HG02763 (cell line): ENCODE measurements around the gene NDUFS3.
"Not testable (repeated sequence)": the region's sequence is repeated elsewhere in the genome, so short reads cannot be mapped to it uniquely, and the experiment has no call there.

ENCODE experiments used
- ATAC-seq: cut with Tn5 transposase; IDR thresholded peaks from one replicate; pipeline ENCODE4 v1.9.1; 2021; ENCODE audit warnings: mild to moderate bottlenecking, moderate library complexity; ENCODE audit not compliant: unreplicated experiment

Gene NDUFS3

DNA sequence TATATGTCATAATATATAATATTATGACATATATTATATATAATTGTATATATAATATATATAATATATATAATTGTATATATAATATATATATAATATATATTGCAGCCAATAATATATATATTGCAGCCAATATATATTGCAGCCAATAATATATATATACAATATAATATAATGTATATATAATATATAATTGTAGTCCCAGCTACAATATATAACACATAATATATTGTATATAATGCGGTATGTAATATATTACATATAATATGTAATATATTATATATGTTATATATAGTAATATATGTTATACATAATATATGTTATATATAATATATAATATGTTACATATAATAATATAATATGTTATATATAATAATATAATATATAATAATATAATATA lies 20.2 kb upstream of the NDUFS3 start:
- no peak for ATAC-seq

DNA sequence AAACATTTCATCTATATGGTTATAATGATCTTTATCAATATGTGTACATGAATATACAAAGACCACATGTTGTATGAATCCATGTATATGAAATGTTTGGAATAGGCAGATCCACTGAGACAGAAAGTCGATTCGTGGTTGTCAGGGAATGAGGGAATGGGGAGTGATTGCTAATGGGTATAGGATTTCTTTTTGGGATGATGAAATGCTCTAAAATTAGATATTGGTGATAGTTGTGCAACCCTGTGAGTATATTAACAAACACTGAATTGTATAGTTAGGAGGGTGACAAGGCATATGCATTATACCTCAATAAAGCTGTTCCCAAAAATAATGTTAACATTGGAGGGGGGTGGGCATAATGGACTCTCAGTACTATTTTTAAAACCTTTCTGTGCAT lies 18.4 kb upstream of the NDUFS3 start:
- ATAC-seq = no peak

DNA sequence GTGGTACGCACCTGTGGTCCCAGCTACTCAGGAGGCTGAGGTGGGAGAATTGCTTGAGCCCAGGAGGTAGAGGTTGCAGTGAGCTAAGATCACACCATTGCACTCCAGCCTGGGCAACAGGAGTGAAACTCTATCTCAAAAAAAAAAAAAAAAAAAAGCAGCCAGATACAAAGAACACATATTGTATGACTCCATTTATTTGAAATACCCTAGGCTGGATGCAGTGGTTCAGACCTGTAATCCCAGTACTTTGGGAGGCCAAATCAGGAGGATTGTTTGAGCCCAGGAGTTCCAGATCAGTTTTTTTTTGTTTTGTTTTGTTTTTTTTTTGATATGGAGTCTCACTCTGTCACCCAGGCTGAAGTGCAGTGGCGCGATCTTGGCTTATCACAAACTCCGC lies 16.5 kb upstream of the NDUFS3 start:
- not testable (repeated sequence) for ATAC-seq

DNA sequence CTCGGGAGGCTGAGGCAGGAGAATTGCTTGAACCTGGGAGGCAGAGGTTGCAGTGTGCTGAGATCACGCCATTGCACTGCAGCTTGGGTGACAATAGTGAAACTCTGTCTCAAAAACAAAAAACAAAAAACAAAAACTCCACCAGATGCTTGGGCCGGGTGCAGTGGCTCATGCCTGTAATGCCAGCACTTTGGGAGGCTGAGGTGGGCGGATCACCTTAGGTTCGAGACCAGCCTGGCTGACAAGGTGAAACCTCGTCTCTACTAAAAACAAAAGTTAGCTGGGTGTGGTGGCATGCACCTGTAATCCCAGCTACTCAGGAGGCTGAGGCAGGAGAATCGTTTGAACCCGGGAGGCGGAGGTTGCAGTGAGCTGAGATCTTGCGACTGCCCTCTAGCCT lies 14.5 kb upstream of the NDUFS3 start:
- not testable (repeated sequence) for ATAC-seq

DNA sequence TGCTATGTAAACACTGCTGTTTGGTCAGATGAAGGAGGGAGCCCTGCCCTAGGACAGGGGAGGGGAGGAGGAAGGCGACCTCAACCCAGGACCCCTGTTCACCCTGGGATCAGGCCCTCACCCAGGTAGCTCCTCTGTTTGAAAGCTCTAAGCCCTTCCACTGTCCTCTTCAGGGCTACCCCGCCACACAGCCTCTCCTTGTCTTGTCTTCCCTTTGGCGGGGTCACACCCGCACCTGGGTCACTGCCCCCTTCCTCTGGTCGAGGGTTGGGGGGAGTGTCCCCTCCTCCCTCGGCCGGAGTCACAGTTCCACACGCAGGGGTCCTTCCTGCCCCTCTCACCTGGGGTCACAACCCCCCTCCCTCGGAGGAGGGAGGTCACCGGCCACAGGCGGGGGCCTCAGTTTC lies 13.9 kb upstream of the NDUFS3 start:
- ATAC-seq = no peak

DNA sequence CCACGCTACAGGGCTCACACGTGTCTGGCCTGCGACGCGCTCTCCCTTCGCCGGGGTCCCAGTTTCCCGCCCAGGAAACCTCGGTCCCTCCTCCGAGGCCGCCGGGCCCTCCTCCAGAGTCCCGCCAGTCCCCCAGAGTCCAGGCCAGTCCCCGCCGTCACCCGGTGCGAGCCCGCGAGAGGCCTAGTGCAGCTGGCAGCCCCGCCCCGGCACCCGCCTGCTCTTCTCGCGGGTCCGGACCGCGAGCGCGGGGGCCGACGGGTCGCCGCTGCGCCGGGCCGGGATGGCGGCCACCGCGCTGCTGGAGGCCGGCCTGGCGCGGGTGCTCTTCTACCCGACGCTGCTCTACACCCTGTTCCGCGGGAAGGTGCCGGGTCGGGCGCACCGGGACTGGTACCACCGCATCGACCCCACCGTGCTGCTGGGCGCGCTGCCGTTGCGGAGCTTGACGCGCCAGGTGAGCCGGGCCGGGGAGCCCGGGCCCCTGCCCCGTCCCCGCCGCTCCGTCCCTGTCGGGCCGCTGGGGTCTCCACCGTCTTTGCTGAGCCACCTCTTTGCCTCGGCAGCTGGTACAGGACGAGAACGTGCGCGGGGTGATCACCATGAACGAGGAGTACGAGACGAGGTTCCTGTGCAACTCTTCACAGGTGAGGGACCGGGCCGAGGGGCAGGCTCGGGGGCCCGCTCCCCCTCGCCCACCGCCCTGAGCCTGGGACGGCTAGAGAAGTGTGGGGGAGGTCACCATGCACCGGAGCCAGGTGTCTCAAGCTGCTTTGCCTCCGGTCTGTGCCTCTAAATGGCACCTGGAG lies 13.3 kb upstream of the NDUFS3 start, which contains the start of gene PTPMT1:
TSS of gene PTPMT1 (plus strand) at position 260 of the 809 bp plus-strand sequence. CDS start at position 284, 24 bp downstream.
- peak; percentile 79 for ATAC-seq

DNA sequence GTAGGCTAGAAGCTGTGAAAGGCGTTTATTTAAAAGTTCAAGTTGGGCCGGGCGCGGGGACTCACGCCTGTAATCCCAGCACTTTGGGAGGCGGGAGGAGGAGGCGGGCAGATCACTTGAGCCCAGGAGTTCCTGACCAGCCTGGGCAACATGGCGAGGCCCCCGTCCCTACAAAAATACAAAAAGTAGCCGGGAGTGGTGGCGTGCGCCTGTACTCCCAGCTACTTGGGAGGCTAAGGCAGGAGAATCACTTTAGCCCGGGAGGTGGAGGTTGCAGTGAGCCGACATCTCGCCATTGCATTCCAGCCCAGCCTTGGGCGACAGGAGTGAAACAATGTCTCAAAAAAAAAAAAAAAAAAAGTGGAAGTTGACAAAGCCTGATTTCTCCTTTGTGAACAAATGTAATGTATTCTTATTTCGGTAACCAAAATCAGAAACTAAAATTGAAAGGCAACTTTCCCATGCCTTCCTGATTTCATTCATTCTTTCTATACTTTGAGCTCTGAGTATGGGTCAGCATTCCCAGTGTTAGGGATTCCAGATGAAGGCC lies 12.7 kb upstream of the NDUFS3 start:
- no peak for ATAC-seq

DNA sequence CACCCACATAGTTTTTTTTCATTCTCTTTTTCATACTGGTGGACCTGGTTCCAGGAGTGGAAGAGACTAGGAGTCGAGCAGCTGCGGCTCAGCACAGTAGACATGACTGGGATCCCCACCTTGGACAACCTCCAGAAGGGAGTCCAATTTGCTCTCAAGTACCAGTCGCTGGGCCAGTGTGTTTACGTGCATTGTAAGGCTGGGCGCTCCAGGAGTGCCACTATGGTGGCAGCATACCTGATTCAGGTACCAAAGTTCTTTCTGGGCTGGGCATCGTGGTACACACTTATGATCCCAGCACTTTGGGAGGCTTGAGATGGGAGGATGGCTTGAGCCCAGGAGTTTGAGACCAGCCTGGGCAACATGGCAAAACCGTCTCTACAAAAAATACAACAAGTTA lies 9.2 kb upstream of the NDUFS3 start:
- no peak for ATAC-seq

DNA sequence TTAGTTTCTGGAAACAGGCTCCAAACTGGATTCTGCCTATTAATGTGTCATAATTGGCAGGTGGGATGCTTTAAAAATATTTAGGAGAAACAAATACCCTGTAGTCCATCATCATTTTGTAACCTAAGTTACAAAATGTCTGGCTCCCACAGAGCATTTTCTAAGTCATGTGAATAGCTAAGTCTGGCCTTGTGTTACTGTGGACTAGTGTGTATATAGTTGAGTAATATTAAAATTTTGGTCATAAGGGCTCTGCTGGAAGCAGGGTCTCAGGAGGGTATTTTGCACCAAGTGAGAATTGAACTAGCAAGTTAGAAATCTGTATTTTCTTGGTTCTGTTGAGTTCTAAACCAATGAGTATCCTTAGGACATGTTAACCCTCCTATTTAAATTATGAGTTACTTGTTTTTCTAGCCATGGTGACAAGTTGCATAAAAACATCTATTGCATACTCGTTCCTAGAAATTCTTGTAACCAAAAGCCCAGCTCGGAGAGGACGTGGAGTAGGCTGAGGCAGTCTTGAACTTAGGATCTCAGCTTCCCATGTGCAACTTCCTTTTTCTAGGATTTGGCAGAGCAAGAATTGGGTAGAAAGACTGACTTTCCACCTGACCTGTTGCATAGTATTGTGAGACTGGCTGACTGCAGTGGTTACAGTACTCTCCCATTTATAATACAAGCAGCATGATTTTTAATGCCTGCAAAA lies 8.1 kb upstream of the NDUFS3 start:
- ATAC-seq = no peak

DNA sequence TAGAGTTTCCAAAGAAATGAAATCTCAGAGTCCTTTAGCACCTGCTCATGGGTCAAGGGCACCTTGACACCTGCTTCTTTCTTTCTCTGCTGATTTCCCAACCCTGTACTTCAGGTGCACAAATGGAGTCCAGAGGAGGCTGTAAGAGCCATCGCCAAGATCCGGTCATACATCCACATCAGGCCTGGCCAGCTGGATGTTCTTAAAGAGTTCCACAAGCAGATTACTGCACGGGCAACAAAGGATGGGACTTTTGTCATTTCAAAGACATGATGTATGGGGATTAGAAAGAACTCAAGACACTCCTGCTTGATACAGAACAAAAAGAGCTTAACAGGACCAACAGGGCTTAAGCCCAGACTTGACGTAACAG lies 7.5 kb upstream of the NDUFS3 start:
- no peak for ATAC-seq

DNA sequence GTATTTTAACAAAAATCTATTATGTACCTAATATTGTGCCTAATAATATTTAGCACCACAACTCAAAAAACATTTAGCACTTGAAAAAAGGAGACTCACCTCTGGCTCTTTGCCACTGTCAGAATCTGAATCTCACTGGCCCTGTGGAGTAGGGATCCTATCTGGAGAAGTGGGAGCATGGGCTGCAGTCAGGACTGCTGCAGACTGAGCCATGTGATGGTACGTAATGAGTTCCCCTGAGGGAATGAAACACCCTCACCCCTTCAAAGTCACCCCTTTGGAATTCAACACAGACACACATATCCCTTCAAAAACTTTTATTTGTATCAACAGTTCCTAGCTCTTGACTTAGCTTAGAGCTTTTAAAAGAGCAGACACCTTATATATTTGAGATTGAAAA lies 7.0 kb upstream of the NDUFS3 start:
- no peak for ATAC-seq

DNA sequence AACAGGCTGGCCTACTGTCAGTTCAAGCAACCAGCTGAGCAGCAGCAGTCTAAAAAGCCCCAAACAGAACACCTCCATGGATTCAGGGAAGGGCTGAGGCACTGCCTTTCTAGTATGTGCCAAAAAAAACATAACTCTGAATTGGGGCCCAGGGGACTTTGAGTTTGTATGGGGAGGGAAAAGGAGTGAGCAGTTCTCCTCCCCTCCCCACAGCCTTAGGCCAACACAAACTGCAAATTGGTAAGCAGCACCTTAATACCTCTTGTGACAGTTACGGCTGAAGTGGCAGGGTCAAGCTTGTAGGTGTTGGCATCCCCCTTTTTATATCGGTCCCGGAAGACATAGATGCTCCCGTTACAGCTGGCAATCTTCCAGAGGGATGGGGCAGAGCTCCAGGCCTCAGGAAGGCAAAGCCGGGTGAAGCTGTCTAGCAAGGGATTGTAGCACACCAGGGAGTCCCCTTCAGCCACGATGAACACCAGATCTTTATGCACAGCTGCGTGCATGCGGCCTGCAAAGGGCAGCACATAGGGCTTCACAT lies 6.1 kb upstream of the NDUFS3 start:
- no peak for ATAC-seq

GRCh38 chr11:47573321-47573720 lies 5.6 kb upstream of the NDUFS3 start:
- no peak for ATAC-seq

DNA sequence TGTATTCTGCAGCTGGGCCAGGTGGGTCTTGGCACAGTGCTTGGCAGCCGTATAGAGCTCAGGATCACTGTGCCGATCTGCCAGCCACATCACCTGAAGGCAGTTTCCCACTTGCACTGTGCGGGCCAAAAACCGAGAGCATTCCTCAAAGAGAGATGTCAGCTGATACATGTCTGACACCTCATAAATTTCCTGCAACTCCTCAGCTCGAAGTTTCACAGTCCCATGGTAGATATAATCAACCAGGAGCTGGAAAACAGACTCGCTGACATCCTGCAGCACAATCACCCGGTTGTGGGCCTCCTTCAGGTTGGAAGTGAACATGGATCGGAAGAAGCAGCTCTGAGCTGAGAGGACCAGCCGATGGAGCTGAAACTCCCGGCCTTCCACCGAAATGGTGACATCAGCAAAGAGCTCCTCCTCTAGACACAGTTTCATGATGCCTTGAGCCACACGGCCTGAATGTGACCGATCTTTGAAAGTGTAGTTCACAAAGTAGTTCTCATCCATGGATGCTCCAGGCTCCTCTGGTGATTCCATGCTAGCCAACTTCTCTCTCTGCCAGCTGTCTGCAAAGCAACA lies 1.3 kb upstream of the NDUFS3 start:
- no peak for ATAC-seq

GRCh38 chr11:47583844-47584243 lies 5.0 kb downstream of the NDUFS3 start:
- ATAC-seq = no peak

DNA sequence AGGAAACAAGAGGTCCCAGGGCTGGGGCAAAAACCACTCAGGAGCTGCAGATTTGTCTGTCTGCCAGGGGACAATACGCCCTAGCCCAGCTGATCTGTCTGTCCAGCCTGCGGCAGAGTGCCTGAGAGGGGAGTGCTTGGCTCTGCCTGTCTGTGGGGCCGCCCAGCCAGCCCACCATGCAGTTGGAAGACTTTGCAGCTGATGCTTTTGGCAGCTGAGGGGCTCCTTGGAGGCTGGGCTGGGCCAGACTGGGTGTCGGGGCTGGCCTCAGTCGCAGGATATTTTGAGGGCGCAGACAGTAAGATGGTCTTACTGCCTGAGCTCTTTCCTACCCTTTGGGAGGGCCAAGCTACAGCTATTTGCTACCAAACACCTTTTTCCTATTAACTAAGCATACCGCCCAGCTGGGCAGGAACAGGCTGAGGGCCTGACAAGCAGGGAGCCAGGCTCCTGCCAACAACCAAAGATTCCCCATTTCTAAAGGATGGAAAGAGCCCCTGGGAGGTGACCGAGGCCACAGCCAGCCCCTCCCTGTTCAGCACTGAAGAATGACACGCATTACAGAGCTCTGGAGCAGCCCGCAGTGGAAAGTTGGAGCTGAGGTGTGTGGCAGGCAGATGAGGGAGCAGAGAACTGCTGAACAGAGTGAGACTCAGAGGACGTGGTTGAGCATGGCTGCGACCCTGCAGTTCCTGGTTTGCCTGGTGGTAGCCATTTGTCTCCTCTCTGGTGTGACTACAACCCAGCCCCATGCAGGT lies 7.4 kb downstream of the NDUFS3 start, which contains the start of gene FAM180B:
TSS of gene FAM180B (plus strand) at position 581 of the 758 bp plus-strand sequence. CDS start at position 672, 91 bp downstream.
- ATAC-seq = no peak

- ATAC-seq = no peak
Measured at GRCh38 chr11:47587039-47587716, 8.3 kb downstream of the NDUFS3 start.

DNA sequence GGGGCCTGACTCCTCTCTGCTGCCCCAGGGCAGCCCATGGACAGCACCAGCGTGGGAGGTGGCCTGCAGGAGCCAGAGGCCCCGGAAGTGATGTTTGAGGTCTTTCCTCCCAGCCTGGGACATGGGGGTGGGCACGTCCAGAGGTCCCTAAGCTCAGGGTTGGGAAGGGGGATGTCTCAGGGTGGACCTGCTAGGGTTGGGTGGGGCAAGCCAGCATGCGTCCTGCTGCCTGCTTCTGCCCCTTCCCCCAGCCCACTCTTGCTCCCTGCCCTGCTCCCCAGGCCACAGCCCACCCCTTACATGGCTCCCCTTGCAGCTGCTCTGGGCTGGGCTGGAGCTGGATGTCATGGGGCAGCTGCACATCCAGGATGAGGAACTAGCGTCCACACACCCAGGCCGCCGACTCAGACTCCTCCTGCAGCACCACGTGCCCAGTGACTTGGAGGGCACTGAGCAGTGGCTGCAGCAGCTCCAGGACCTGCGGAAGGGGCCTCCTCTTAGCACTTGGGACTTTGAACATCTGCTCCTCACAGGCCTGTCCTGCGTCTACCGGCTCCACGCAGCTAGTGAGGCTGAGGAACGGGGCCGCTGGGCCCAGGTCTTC lies 9.0 kb downstream of the NDUFS3 start:
- no peak for ATAC-seq

GRCh38 chr11:47589118-47589517 lies 10.2 kb downstream of the NDUFS3 start:
- no peak for ATAC-seq

- no peak for ATAC-seq
Measured at GRCh38 chr11:47589584-47589976, 10.7 kb downstream of the NDUFS3 start.
